C4-2B (cell line): Measurements from ENCODE around the gene HYAL3.

Experiments used
- H3K27ac ChIP-seq: fragments of 450-650 bp; 2 replicates; pipeline ENCODE4 v1.5.1; 2017
- ZFX ChIP-seq: fragments of 450-650 bp; IDR thresholded peaks from 2 replicates; pipeline ENCODE4 v1.6.1; 2017
- TF ChIP-seq, protein P1 (sequence below): fragments of 450-650 bp; conservative IDR thresholded peaks from 2 replicates; pipeline ENCODE4 v1.5.1; 2017; ENCODE audit warnings: mild to moderate bottlenecking

HYAL3 gene

DNA sequence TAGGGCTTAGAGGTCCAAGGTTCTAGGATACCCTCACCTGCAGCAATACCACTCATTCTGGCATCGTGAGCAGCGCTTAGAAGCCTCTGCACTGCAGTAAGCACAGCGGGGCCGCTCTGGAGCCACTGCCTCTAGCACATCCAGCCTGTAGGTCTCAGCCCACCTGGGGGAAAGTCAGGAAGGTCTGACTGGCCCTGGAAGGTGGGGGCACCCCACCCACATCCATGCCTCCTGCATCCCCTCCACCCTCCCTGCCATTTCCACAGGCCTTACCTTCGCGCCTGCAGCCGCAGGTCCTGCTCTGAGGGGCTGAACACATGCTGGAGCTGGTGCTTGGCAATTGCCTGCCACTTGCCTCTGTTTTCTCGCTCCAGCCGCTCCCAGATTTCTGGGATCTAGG is 42.3 kb upstream of the HYAL3 start:
- no peak for TF ChIP-seq ZFX
- TF ChIP-seq, protein P1, sequence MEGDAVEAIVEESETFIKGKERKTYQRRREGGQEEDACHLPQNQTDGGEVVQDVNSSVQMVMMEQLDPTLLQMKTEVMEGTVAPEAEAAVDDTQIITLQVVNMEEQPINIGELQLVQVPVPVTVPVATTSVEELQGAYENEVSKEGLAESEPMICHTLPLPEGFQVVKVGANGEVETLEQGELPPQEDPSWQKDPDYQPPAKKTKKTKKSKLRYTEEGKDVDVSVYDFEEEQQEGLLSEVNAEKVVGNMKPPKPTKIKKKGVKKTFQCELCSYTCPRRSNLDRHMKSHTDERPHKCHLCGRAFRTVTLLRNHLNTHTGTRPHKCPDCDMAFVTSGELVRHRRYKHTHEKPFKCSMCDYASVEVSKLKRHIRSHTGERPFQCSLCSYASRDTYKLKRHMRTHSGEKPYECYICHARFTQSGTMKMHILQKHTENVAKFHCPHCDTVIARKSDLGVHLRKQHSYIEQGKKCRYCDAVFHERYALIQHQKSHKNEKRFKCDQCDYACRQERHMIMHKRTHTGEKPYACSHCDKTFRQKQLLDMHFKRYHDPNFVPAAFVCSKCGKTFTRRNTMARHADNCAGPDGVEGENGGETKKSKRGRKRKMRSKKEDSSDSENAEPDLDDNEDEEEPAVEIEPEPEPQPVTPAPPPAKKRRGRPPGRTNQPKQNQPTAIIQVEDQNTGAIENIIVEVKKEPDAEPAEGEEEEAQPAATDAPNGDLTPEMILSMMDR, result no peak
- no peak overlapping the region for H3K27ac ChIP-seq

DNA sequence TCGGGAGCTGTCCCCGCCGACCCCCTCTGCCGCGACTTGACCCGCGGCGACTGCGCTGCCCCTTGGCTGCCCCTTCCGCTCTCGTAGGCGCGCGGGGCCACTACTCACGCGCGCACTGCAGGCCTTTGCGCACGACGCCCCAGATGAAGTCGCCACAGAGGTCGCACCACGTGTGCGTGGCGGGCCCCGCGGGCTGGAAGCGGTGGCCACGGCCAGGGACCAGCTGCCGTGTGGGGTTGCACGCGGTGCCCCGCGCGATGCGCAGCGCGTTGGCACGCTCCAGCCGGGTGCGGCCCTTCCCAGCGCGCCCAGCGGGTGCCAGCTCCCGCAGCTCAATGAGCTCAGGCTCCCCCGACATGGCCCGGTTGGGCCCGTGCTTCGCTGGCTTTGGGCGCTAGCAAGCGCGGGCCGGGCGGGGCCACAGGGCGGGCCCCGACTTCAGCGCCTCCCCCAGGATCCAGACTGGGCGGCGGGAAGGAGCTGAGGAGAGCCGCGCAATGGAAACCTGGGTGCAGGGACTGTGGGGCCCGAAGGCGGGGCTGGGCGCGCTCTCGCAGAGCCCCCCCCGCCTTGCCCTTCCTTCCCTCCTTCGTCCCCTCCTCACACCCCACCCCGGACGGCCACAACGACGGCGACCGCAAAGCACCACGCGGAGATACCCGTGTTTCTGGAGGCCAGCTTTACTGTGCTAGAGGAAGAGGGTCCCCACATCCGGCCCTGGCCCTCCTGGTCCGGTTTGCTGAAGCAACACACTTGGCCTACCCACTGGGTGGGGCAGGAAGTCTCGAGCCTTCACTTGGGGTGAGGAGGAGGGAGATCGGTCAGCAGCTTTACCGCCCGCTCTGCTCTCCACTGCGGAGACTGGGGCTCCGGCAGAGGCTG is 41.5 kb upstream of the HYAL3 start, which contains the start of gene RASSF1:
Gene RASSF1 (minus strand): TSS at position 389 of the 882 bp plus-strand sequence. CDS start 31 bp downstream, at position 358.
- H3K27ac ChIP-seq, result no peak within 1 kb of the TSS
- TF ChIP-seq, protein P1, result no peak
- no peak for TF ChIP-seq ZFX

- H3K27ac ChIP-seq, result no peak overlapping the region
- no peak for TF ChIP-seq ZFX
- TF ChIP-seq, protein P1, result no peak
These were observed 40.9 kb upstream of the HYAL3 start for GRCh38 chr3:50340147-50340447.

- no peak overlapping the region for H3K27ac ChIP-seq
- TF ChIP-seq, protein P1, result no peak
- TF ChIP-seq ZFX, result no peak
These were observed 40.4 kb upstream of the HYAL3 start for GRCh38 chr3:50339485-50340146.

DNA sequence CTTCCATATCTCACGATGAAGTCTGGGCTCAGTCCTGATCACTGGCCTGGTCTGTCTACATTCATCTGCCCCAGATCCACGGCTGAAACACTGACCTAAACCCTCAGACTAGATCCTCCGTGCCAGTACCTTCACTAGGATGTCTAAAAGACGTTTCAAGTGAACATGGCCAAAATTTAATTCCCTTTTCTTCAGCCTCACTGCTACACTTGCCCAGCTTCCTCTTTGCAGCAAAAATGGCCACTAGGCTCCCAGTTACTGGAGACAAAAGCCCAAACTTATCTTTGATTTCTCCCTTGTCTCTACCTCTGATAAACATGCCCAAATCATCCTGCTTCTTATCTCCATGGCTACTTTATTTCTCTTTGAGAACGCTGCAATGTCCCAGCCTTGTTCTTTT is 39.8 kb upstream of the HYAL3 start:
- H3K27ac ChIP-seq, result peak overlapping the region; percentile 97; the same call in 1 of the 2 replicates
- TF ChIP-seq ZFX, result no peak
- TF ChIP-seq, protein P1, result no peak

DNA sequence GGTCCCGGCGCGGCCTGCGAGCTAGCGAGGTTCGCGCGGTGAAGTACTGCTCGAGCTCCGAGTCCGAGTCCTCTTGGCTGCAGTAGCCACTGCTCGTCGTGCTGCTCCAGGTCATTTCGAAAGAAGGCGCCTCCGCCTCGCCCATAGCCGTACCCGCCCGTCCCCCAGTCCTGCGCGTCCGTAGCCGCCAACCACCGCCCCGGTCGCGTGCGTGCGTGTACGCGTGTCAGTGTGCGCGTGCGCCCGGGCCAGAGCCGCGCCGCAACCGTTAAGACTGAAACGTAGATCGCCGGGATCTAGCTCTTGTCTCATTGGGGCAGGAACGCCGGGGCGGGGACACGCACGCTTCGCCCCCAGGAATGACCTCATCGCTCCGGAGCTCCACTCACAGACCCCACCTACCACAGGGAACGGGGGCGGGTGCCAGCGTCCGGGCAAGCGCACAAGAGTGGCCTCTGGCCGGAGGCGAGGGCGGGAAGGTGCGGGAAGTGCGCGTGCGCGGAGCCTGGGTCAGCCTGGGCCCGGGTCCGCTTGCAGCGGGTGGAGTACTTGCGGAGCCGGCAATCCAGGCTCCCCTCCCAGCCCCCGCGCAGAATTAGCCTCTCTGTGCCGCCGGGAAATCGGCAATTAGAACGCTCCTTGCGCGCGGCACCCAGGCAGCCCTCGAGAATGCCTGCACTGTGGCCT is 38.1 kb upstream of the HYAL3 start:
- no peak for TF ChIP-seq ZFX
- TF ChIP-seq, protein P1, result no peak
- peak overlapping the region; percentile 97 for H3K27ac ChIP-seq
